ENCODE data around the gene AFF1.

DNA sequence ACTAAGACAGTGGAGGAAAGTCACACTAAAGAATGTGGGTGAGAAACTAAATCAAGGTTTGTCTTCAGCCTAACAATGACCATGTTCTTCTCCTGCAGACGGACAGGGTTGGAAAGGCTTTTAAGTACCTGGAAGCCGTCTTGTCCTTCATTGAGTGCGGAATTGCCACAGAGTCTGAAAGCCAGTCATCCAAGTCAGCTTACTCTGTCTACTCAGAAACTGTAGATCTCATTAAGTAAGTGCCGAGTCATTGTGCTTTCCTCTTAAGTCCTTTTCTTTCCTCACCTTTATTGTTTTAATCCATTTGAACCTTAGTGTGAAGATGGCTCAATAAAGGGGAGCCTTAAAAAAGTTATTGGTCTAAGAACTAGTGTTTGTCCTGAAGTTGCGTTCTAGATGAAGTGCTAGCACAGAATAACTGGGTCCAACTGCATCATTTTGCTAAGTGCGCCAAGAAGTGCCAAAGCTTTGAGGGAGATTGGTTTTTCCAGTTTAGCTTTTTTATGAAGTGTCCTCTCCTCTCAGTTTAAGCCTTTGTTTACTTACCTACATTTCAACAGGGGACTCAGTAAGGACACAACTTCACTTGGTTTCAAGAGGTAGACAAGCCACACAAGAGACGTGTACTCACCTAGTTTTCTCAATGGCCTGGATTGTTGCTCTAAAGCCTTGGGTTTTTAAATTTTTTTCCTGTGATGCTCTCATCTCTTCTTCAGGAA, 196.3 kb downstream of the AFF1 start:
- TF ChIP-seq CTCF (IDR thresholded peaks at IDR 0.05) (no peak), POLR2A (IDR thresholded peaks at IDR 0.05) (no peak)
